AG08395 (cell line): ENCODE results near the gene NKD2.
A peak's percentile ranks its signal among the peaks of the same experiment; 100 is the strongest.

Experiments used
- DNase-seq: peaks from one replicate; pipeline ENCODE4 v3.0.0; 2012; ENCODE audit warnings: mixed read lengths, low spot score

NKD2 gene

DNA sequence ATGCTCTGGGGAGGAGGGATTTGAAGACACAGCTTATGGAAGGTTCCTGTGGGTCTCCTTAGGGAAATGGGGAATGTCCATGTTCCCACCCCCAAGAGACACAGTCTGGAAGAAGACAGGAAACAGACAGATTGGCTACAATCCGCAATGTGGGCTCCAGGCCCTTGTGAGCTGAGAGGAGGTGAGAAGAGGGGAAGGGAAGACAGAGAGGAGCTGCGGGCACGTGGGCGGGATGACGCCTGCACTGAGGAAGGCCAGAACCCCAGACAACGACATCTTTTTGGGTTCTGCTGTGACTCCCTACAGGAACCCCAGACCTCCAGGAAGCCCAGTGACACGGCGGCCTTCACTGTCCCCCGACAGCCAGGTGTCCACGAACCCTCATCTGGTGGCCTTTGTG, 29.9 kb upstream of the NKD2 start:
- DNase-seq, result no peak

DNA sequence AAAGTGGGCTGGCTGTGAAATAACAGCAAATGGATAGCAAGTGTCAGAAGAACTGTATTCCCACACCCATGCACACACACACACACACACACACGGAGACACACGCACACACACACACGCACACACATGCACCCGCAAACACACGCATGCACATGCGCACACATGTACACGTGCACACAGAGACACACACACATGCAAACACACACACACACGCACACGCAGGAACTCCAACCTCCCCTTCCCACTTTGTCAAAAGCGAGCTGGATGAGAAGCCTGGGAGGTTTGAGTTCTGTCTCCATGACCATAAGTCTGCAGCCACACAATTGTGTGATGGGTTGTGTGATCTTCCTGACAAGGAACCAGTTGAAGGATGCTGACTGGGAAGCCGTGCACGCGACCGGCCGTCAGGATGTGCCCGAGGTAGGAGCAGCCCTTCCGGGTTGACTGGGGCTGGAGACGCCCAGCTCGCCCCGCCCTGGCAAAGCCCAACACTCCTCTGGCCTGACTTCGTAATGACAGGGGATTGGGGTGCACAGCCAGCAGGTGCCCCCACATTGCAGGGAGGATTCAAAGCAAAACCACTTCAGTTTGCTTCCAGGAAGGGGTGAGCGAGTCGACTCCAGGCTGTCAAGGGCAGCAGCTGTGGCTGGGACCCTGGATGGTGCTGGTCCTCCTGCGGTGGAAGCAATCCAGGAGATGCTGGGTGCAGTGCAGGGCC, 29.3 kb upstream of the NKD2 start:
- no peak for DNase-seq

DNA sequence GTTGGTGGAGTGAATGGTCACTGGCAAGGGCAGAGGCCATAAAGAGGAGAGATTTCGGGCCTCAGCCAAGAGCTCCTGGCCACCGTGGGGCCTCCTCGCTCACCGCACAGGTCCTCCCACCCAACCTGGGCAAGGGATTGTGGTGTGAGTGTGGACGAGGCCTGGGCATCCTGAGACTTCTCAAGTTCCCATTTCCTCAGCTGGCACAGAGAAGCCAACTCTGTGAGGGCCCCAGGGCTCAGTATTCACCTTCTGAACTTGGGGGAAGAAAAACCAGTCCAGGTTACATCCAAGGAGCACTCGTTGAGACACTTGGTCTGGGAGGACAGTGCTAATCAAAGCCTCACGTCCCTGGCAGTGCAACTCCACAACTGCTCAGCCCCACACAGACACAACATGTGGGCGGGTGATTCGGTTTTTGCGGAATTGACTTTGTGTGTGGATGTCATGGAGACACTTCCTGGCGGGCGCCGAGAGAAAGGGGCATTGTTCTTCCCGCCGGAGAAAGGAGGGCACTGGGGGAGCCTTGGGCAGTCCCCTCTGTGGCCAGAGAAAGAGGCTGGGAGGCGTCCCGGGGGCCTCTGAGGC, 28.5 kb upstream of the NKD2 start:
- DNase-seq, result peak; percentile 31

DNA sequence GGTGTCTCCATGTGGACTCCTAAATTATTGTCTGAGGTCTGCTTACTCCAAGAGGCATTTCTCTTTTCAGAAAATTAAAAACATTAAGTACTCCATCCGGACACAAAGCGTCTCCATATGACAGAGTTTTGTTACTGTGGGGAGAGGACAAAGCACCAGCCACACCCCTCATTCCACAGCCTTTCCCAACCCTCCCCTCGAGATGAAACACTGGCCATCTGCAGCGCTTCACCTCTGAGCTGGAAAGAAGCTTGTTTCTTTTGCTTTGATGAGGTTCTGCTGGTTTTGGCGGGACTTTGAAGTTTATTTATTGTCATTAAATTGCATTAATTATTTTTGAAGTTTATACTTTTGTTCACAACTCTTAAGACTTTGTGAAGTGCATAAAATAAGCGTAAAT, 27.6 kb upstream of the NKD2 start:
- peak; percentile 57 for DNase-seq

DNA sequence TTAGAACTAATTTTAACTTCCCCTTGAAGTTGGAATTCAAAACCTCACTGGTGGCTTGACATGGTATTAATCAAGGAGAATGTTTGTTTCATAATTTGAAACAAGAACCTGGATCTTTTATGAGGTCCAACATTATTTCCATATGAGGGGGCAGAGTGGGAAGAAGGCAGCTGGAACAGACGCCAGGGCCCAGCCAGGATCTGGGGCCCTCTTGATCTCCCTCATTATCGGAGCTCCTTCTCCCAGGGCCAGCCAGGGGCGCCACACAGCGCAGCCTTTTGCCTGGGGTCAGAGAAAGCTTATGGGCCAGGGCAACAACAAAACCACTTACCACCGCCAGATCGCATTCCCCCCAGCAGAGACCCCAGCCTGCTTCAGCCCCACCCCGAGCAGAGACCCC, 27.1 kb upstream of the NKD2 start:
- no peak for DNase-seq

DNA sequence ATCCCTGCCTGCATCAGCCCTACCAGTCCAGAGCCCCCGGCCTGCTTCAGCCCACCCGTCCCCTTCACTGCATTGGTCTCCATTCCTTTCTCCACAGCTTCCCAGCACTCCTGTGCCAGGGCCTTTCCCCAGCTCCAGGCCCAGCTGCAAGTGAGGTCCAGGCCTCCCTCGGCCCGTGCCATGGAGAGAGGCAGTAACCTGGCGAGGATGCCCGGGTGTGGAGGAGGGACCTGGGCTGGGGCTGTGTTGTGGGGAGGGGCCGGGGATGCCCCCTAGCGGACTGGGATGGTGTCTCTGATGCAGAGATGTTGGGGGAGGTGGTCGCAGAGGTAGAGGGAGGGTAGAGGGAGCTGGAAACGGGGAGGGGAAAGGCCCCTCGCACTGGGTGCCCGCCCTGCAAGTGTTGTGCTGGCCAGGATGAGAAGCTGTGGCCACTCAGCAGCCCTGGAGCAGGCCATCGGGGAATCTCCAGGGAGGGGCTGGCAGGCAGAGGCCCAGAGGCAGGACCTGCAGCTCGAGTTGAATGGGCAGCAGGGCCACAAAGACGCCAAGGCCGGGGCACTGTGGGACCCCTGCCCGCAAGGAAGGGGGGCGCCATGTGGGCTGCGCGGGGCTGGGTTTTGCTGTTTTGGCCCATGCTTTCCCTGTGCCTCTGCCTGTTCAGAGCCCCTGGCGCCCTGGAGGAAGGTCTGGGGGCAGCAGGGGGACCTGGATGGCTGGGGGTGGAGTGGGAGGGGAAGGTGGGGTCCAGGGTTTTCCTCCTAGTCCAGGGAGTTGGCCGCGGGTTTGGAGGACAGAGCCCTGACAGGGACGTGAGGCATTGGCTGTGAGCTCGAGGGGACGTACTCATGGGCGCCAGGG, 26.0 kb upstream of the NKD2 start:
- DNase-seq, result no peak

DNA sequence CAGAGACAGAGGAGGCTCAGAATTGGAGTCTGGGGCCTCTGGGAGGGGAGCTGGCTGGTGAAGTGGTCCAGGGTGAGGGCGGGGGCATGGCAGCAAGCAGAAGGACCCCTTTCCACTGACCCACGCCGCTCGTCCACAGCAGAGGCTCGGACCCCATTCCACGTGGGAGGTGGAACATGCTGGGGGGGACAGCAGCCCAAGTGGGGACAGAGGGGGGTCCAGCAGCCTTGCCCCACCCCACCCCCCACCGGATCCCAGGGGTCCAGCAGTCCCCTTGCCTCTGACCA, 25.4 kb upstream of the NKD2 start:
- DNase-seq, result no peak

DNA sequence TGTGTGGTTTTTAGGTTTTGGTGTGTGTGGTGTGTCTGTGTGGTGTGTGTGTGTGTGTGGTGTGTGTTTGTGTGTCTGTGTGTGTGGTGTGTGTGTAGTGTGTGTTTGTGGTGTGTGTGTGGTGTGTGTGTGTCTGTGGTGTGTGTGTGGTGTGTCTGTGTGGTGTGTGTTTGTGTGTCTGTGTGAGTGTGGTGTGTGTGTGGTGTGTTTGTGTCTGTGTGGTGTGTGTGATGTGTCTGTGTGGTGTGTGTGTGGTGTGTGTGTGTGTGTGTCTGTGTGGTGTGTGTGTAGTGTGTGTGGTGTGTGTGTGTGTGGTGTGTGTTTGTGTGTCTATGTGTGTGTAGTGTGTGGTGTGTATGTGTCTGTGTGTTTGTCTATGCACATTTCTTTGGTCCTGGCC, 25.0 kb upstream of the NKD2 start:
- DNase-seq, result no peak

DNA sequence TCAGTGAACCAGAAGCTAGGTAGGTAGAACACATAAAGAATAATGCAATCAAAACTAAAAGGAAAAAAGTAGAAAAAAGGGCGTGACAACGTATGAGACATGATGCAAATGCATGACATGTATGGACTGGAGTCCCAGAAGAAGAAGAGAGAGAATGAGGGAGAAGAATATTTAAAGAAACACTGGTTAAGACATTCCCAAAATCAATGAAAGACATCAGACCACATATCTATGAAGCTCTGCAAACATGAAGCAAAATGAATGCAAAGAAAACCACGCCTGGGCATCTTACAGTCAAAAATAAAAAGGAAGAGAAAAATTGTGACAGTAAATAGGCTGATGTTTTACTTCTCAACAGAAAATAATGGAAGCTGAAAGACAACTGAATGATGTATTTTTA, 23.8 kb upstream of the NKD2 start:
- no peak for DNase-seq

DNA sequence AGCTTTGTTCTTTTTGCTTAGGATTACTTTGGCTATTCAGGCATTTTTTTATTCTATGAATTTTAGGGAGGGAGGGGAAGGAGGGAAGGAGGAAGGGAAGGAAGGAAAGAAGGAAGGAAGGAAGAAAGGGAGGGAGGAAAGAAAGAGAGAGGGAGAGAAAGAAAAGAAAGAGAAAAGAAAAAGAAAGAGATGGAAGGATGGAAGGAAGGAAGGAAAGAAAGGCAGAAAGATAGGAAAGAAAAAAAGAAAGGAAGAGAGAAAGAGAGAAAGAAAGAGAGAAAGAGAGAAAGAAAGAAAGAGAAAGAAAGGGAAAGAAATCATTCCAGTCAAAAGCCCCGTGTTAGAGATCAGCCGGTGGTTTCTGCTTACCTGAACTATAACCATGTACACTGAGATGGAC, 20.8 kb upstream of the NKD2 start:
- DNase-seq, result no peak

DNA sequence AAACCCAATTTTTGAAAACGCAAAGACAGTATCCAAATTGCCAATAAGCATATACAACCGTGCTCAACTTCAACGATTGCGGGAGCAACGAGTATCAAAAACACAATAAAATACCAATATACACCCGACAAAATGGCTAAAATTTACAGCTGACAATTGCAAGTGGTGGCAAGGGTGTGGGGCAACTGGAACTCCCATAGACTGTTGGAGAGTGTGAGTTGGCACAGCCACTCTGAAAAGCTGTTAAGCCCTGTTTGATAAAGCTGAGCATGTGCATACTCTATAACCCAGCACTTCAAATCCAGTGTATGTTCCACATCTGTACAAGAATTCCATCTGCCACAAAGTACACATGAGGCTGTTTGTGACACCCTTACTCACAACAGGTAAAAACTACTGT, 20.3 kb upstream of the NKD2 start:
- no peak for DNase-seq

DNA sequence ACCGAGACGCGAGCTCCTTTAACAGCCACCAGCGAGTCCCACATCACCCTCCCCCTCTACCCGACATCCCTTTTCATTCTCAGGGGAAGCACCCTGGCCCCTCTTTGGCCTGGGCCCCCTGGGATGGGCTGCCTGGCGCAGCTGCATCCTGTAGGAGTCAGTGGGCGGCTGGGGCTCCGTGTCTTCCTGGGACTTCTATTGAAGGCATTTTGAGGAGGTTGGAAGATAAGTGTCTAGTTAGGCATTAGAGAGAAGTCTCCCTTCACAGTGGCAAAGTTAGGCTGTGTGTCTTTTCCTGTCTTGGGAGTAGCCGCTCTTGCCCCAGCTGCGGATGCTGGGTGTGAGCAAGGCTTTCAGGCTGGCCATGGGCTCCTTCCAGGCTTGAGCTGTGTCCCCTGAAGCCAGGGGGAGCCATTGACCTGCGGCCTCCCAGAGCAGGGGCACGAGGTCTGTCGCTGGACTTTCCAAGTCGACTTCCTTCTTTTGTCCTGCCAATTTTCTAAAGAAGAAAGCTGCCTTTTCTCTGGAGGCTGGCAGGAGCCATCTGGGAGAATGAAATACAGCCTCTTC, 18.6 kb upstream of the NKD2 start:
- no peak for DNase-seq

DNA sequence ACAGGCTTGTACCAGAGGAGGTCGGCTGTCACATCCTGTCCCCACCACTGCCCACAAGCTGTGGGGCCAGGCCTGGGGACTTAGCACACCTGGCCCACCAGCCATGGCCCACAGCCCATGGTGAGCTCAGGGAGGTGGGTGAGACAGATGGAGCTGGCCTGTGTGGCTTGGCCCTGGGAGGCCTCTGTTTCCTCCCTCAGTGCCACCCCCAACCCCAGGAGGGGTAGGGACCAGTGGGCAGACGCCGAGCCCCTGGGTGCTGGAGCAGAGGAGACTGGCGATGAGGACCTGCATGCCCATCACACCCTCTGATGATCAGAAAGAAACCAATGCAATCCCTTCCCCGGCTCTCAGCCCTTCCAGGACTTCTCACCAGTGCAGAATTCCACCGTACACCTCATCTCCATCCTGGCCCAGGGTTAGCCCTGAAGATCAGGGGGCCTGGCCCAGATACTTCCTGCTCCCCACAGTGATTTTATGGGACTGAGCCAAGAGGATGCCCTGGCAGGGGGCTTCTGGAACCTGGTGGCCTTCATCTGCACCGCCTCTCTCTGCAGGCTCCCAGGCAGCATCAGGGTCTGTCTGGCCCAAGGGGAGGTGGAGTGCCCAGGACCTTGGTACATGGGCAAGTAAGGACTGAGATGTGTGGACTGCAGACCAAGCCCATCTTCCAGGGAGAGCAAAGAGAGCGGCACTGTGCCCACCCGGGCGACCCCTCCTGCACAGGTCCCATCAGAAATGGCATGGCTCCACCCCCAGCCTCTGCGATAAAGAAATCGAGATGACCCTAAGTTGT, 16.9 kb upstream of the NKD2 start:
- no peak for DNase-seq

DNA sequence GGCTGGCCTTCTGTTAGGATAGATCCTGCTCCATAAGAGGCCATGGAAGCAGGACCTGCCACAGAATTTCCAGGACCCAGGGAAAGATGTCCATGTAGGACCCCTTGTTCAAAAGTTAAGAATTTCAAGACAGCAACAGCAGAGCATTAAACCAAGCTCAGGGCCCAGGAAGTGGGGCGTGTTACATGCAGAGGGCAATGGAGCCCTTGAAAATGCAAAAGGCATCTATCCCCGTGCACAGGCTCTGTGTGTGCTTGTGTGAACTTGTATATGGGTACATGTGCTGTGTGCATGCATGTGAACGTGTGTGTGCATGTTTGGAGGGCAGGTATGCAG, 14.4 kb upstream of the NKD2 start:
- DNase-seq, result no peak

DNA sequence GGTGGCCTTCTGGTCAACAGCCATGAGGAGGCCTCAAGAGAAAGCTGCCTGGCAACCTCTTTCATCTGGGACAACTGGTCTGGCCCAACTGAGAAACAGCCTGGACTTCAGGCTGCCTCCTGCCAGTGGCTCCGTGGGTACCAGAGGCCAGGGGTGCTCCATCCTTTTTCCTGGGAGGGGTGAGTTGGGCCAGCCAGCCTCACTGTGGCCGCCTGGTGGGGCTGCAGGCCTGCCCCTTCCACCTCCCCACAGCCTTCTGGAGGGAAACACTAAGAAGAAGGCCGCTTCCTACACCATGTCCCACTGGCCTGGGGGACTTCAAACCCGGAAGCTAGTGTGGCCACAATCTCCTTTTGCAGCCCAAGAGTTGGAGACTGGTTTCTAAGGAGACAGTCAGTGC, 13.8 kb upstream of the NKD2 start:
- no peak for DNase-seq

DNA sequence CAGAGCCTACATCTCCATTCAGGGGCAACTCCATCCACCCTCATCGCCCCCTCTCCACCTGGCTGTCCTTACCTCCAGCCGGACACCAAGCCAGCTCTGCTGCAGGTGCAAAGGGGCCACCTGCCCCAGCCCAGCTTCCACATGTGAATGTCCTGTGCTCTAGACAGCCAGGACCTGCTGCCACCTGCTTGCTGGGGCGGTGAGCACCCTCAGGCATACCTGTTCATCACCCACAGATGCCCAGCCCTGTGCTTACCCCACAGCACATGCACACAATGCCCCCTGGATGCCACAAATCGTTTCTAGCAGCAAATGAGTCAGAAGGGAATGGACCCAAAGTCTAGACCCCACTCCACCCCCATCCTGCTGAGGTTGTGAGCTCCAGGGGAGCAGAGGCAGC, 13.3 kb upstream of the NKD2 start:
- no peak for DNase-seq

DNA sequence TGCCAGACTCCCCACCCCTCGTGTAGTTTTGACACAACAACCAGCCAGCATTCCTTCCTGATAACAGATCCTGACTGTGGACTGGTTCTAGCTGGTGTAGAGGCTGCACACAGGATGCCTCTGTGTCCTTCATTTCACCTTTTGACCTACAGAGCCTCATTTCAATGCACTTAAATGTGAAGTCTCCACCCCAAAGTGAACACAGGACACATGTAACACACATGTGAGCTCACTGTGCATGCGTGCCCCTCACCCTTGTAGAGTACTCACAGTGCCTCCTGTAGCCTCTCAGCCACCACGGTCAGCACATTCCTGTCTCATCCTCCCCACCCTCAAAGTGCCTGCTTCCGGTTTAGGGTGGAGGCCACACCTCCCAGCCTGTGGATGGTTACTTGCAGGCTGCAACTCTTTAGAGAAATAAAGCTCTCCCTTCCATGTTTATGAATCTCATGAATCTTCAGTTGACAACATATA, 11.6 kb upstream of the NKD2 start:
- DNase-seq, result no peak

DNA sequence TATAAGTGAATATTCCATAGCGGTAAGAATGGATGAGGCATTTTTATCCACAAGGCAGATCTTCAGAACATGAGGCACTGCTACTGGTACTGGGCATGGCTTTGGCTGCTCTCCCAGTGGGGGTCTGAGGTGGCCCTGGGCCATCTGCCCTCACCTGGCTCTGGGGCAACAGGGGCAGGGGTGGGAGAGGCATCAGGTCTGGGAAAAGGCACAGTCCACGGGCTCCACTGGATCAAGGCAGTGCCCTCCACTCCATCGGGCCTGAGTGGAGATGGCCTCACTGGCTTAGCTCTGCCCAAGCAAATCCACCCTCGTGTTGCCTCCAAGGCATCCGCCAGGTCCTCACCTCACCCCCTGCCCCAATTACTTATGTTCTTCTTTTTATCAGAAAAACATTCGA, 10.9 kb upstream of the NKD2 start:
- no peak for DNase-seq

DNA sequence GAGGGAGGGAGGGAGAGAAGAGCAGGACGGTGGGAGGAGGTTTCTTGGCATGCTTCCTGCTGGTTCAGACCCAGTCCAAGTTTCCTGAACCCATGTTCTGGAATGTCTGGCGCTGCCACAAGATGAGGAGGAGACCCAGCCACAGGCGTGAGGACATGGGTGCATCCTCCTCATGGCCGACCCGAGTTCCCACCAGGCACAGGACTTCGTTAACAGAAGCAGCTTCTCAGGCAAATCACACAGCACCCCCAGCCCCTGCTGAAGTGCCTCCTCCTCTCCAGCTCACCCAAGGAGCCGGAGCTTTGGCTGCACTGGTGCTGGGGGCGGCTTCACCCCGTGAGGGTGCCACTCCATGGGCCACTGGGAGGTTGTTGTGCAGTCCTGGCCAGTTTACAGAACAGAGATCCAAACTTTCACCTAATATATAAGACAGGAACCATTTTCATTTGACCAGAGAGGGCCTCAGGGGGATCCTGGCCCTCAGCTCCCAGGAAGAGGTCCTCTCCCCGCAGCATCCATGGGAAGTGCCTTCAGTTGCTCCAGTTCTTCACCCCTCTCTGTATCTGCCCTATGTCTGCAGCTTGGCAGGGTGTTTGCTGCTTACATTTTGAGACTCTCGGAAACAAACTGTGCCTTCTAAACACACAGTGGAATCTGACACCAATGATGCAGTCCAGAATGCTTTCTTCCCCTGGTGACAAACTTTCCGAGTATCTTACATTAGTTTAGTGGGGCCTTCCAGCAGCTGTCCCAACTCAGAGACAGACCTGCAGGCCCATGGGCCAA, 10.2 kb upstream of the NKD2 start:
- DNase-seq, result no peak

DNA sequence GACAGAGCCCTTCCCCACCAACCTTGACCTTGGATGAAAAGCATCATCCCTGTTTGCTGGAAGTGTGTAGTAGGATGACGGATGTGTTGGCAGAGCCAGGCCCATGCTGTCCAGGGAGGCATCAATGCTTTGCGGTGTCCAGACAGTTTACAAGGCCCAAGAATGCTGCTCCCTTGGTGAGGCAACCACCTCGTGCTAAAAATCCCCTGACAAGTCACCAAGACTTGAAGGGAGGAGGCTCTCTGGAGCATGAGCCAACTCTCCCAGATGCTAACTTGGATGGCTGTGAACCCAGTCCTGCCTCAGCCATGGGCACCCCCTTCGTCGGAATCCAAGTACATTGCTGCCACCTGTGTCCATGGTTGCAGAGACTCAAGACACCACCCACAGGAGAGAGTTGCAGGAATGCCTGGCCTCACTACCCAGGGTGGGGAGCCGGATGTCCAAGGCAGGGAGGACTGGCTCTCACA, 9.5 kb upstream of the NKD2 start:
- DNase-seq, result no peak

DNA sequence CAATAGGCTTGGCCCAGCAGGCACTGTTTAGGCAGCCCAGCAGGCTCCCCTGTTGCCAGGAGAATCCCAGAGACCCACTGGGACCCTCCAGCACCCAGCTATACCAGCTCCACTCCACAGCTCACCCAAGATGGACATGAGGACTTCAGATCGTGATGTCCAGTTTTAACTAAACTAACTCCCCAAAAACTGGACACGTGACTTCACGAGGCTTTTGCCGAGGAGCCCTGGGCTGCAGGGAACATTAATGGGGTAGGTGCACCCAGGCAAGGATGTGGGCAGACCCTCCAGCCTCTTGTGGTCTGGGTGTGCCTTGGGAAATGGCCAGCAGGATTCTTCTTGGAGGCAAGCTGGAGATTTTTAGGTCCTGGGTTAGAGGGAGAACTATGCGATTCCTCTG, 8.9 kb upstream of the NKD2 start:
- no peak for DNase-seq

DNA sequence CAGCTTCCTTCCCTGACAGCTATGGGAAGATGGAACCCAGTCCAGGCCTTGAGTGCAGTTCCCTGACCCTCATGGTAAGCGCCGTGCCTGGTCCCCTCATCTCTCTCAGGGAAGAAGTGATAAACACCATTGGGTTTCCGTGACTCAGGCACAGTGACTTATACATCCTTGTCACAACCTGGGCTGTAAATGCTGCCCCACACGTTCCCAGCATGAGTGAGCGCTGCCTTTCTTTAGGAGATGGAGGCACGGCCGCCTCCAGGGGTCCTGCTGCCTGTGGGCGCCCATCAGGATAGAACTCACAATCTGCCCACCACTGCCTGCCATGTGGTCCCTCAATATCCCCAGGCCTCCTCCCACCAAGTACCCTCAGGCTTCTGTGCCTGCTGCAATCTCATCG, 8.3 kb upstream of the NKD2 start:
- DNase-seq, result no peak
